ENCODE results near the gene NDUFAF8.

Gene NDUFAF8

DNA sequence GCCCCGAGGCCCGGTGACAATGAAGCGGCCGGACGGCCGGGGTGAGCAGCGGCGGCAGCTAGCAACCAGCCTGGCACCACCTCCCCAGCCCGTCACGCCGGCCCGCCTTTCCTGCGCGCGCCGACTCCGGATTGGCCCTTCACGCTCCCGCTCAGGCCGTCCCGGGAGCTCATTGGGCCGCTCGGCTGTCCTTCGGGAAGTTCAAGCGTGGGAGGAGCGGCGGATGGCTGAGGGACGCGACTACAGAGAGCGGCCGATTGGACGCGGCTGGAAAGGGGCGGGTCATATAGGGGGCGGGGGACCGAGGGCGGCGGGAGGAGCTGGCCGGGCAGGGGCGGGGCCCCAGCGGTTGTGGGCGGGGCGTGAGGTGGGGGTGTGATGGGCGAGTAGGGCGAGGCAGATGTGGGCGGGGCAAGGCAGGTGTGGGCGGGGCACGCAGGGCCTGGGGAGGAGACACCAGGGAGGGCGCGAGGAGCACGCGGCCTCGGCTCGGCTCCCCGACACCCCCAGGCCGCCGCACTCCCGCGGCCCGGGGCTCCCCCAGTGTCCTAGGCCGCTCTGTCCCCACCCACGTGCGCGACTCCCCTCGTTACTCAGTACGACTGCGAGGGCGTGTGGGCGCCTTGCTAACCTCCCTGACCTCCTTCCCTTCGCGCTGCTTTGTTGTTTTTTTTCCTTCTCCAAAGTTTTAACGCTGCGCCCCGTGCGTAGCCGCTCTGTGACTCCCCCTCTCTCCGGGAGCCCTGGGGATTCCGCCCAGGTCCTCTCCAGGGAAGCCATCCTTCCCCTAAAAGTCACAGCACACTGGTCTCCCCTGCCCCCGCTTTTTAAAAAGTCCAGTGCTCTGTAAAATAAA is 16.0 kb upstream of the NDUFAF8 start, which contains the start of gene CEP131 (continued):
- TF ChIP-seq ZNF707 (tag by site-specific recombination; IDR thresholded peaks at IDR 0.05) (no peak), SETDB1 (IDR thresholded peaks at IDR 0.05; ENCODE audit: insufficient read length, low read length) (no peak), KLF8 (tag by site-specific recombination; IDR thresholded peaks at IDR 0.05) (peak; percentile 98), WT1 (tag by site-specific recombination; IDR thresholded peaks at IDR 0.05) (peak; percentile 71), GLIS1 (tag by site-specific recombination; IDR thresholded peaks at IDR 0.05) (peak; percentile 91), ZNF501 (tag by site-specific recombination; IDR thresholded peaks at IDR 0.05) (peak; percentile 91), ZNF423 (tag by site-specific recombination; IDR thresholded peaks at IDR 0.05) (peak; percentile 71; the same call in 1 of the 2 replicates), ZNF16 (tag by site-specific recombination; IDR thresholded peaks at IDR 0.05; ENCODE audit: low read depth) (no peak), YY2 (tag by site-specific recombination; IDR thresholded peaks at IDR 0.05) (no peak), ZBTB8A (tag by site-specific recombination; IDR thresholded peaks at IDR 0.05) (peak; percentile 19; the same call in 1 of the 2 replicates), ZIC2 (tag by site-specific recombination; IDR thresholded peaks at IDR 0.05) (peak; percentile 81), ZBTB21 (tag by site-specific recombination; IDR thresholded peaks at IDR 0.05) (no peak), ZSCAN16 (tag by site-specific recombination; IDR thresholded peaks at IDR 0.05) (no peak), ZNF624 (tag by site-specific recombination; IDR thresholded peaks at IDR 0.05) (no peak), ZNF830 (tag by site-specific recombination; IDR thresholded peaks at IDR 0.05; ENCODE audit: low read depth) (no peak), ZNF558 (tag by site-specific recombination; IDR thresholded peaks at IDR 0.05) (no peak), ZNF350 (tag by site-specific recombination; IDR thresholded peaks at IDR 0.05) (no peak), ZNF2 (tag by site-specific recombination; IDR thresholded peaks at IDR 0.05) (no peak), ZNF19 (tag by site-specific recombination; IDR thresholded peaks at IDR 0.05; ENCODE audit: low read depth) (no peak), ZNF146 (tag by site-specific recombination; IDR thresholded peaks at IDR 0.05) (no peak), OSR2 (tag by site-specific recombination; IDR thresholded peaks at IDR 0.05) (no peak), ZNF670 (tag by site-specific recombination; IDR thresholded peaks at IDR 0.05; ENCODE audit: low read depth) (no peak), ZNF747 (tag by site-specific recombination; IDR thresholded peaks at IDR 0.05) (no peak), SP7 (tag by site-specific recombination; IDR thresholded peaks at IDR 0.05) (peak; percentile 75), ZNF549 (tag by site-specific recombination; IDR thresholded peaks at IDR 0.05) (no peak), ZNF514 (tag by site-specific recombination; IDR thresholded peaks at IDR 0.05) (no peak)
- TF ChIP-seq, protein P1, sequence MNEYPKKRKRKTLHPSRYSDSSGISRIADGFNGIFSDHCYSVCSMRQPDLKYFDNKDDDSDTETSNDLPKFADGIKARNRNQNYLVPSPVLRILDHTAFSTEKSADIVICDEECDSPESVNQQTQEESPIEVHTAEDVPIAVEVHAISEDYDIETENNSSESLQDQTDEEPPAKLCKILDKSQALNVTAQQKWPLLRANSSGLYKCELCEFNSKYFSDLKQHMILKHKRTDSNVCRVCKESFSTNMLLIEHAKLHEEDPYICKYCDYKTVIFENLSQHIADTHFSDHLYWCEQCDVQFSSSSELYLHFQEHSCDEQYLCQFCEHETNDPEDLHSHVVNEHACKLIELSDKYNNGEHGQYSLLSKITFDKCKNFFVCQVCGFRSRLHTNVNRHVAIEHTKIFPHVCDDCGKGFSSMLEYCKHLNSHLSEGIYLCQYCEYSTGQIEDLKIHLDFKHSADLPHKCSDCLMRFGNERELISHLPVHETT (tag by site-specific recombination; IDR thresholded peaks at IDR 0.05) = no peak
- TF ChIP-seq, protein P2, sequence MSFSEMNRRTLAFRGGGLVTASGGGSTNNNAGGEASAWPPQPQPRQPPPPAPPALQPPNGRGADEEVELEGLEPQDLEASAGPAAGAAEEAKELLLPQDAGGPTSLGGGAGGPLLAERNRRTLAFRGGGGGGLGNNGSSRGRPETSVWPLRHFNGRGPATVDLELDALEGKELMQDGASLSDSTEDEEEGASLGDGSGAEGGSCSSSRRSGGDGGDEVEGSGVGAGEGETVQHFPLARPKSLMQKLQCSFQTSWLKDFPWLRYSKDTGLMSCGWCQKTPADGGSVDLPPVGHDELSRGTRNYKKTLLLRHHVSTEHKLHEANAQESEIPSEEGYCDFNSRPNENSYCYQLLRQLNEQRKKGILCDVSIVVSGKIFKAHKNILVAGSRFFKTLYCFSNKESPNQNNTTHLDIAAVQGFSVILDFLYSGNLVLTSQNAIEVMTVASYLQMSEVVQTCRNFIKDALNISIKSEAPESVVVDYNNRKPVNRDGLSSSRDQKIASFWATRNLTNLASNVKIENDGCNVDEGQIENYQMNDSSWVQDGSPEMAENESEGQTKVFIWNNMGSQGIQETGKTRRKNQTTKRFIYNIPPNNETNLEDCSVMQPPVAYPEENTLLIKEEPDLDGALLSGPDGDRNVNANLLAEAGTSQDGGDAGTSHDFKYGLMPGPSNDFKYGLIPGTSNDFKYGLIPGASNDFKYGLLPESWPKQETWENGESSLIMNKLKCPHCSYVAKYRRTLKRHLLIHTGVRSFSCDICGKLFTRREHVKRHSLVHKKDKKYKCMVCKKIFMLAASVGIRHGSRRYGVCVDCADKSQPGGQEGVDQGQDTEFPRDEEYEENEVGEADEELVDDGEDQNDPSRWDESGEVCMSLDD (tag by site-specific recombination; IDR thresholded peaks at IDR 0.05) = peak; percentile 88
- TF ChIP-seq, protein P3, sequence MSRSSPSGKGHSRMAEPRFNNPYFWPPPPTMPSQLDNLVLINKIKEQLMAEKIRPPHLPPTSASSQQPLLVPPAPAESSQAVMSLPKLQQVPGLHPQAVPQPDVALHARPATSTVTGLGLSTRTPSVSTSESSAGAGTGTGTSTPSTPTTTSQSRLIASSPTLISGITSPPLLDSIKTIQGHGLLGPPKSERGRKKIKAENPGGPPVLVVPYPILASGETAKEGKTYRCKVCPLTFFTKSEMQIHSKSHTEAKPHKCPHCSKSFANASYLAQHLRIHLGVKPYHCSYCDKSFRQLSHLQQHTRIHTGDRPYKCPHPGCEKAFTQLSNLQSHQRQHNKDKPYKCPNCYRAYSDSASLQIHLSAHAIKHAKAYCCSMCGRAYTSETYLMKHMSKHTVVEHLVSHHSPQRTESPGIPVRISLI (tag by site-specific recombination; IDR thresholded peaks at IDR 0.05) = peak; percentile 80; the same call in 1 of the 2 replicates
- TF ChIP-seq, protein P4, sequence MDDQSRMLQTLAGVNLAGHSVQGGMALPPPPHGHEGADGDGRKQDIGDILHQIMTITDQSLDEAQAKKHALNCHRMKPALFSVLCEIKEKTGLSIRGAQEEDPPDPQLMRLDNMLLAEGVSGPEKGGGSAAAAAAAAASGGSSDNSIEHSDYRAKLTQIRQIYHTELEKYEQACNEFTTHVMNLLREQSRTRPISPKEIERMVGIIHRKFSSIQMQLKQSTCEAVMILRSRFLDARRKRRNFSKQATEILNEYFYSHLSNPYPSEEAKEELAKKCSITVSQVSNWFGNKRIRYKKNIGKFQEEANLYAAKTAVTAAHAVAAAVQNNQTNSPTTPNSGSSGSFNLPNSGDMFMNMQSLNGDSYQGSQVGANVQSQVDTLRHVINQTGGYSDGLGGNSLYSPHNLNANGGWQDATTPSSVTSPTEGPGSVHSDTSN (CRISPR knock-in tag; IDR thresholded peaks at IDR 0.05) = peak; percentile 99
- TF ChIP-seq, protein P5, sequence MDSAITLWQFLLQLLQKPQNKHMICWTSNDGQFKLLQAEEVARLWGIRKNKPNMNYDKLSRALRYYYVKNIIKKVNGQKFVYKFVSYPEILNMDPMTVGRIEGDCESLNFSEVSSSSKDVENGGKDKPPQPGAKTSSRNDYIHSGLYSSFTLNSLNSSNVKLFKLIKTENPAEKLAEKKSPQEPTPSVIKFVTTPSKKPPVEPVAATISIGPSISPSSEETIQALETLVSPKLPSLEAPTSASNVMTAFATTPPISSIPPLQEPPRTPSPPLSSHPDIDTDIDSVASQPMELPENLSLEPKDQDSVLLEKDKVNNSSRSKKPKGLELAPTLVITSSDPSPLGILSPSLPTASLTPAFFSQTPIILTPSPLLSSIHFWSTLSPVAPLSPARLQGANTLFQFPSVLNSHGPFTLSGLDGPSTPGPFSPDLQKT (IDR thresholded peaks at IDR 0.05; ENCODE audit: borderline replicate concordance, low read depth, low read length) = no peak
- TF ChIP-seq, protein P6, sequence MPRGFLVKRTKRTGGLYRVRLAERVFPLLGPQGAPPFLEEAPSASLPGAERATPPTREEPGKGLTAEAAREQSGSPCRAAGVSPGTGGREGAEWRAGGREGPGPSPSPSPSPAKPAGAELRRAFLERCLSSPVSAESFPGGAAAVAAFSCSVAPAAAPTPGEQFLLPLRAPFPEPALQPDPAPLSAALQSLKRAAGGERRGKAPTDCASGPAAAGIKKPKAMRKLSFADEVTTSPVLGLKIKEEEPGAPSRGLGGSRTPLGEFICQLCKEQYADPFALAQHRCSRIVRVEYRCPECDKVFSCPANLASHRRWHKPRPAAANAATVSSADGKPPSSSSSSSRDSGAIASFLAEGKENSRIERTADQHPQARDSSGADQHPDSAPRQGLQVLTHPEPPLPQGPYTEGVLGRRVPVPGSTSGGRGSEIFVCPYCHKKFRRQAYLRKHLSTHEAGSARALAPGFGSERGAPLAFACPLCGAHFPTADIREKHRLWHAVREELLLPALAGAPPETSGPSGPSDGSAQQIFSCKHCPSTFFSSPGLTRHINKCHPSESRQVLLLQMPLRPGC (tag by site-specific recombination; IDR thresholded peaks at IDR 0.05) = peak; percentile 45; the same call in 1 of the 2 replicates

Data from HEK293 (cell line).